ENCODE measurements around the gene FBXL3.

DNA sequence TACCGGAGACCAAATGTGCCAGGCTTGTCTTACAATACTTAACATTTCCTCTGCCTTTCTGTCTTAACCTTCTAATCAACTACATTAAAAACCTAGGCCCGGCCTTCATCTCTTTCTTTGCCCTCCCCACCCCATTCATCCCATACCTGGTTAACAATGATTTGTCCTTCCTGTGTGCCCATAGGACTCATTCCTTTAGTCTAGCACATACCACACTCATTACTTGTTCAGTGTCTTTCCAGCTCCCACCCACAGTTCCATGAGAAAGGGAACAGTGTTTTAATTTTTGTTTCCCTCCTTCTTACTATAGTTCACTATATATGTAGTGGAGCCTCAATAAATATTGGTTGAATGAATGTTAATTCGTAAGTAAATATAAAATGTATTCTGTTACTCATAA lies 32.7 kb downstream of the FBXL3 start:
- TF ChIP-seq, protein P1, sequence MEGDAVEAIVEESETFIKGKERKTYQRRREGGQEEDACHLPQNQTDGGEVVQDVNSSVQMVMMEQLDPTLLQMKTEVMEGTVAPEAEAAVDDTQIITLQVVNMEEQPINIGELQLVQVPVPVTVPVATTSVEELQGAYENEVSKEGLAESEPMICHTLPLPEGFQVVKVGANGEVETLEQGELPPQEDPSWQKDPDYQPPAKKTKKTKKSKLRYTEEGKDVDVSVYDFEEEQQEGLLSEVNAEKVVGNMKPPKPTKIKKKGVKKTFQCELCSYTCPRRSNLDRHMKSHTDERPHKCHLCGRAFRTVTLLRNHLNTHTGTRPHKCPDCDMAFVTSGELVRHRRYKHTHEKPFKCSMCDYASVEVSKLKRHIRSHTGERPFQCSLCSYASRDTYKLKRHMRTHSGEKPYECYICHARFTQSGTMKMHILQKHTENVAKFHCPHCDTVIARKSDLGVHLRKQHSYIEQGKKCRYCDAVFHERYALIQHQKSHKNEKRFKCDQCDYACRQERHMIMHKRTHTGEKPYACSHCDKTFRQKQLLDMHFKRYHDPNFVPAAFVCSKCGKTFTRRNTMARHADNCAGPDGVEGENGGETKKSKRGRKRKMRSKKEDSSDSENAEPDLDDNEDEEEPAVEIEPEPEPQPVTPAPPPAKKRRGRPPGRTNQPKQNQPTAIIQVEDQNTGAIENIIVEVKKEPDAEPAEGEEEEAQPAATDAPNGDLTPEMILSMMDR (IDR thresholded peaks at IDR 0.05; ENCODE audit: low read depth, low read length, missing input control): no peak
- TF ChIP-seq EGR1 (IDR thresholded peaks at IDR 0.05; ENCODE audit: low read depth in 2 of 2) (no peak), YY1 (IDR thresholded peaks at IDR 0.05) (no peak), RAD21 (IDR thresholded peaks at IDR 0.05) (no peak)

Data from liver (tissue), 3 donors.